ENCODE measurements around the gene SMCO1.
"Not testable (repeated sequence)": the region's sequence is repeated elsewhere in the genome, so short reads cannot be mapped to it uniquely, and the experiment has no call there.

SMCO1 gene

DNA sequence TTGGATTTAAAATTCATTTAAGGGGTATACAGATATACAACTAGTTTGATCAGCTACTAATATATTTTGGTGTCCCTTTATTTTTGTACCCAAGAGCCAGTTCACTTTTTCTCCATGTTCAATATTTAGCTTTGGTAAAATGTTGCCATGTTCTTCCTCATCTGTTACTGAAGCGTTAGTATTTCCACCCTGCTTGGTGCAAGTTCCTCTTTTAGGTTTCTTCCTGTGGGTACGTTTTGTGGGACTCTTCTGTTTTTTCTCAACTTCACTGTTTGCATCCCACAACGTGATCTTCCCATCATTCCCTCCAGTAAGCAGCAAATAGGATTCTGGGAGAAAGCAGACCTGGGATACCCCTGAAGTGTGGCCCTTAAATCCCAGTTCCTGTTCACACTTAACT is 39.1 kb upstream of the SMCO1 start:
- Histone ChIP-seq H3K9ac (ENCODE audit: low read length) (no peak overlapping the region), H4K5ac (ENCODE audit: low read length) (no peak overlapping the region), H3K27ac (ENCODE audit: low read depth, low read length) (no peak overlapping the region), H3K4me3 (ENCODE audit: low read length) (no peak overlapping the region), H3K56ac (ENCODE audit: low read length) (no peak overlapping the region), H3K79me1 (ENCODE audit: low read length) (no peaks in the 10 kb centered on the region), H3K23ac (ENCODE audit: low read length) (no peak overlapping the region), H4K8ac (ENCODE audit: low read depth, low read length) (no peak overlapping the region), H3K36me3 (ENCODE audit: control insufficient read depth, insufficient read depth, low read length) (no peaks in the 10 kb centered on the region), H3K4me1 (ENCODE audit: control insufficient read depth, low read depth, low read length) (no peaks in the 10 kb centered on the region), H2BK120ac (ENCODE audit: low read depth, low read length) (no peak overlapping the region), H3K18ac (ENCODE audit: low read length) (no peak overlapping the region), H3K4ac (ENCODE audit: low read depth, low read length) (no peak overlapping the region), H3K27me3 (ENCODE audit: insufficient read depth, low read length, poor library complexity) (no peaks in the 10 kb centered on the region), H2BK15ac (replicated peaks; ENCODE audit: low read depth) (no peak overlapping the region), H2AK5ac (ENCODE audit: low read length) (no peak overlapping the region), H3K4me2 (ENCODE audit: low read length) (no peak overlapping the region), H2BK5ac (ENCODE audit: low read length) (no peak overlapping the region), H3K79me2 (ENCODE audit: control insufficient read depth, insufficient read depth, low read length) (no peaks in the 10 kb centered on the region)
- no CpG with 5 or more reads among the region's 3 CpGs for WGBS (ENCODE audit: extremely low coverage, insufficient coverage, low lambda C conversion rate)
- DNase-seq, result no peak

- Histone ChIP-seq H3K36me3 (ENCODE audit: control insufficient read depth, insufficient read depth, low read length) (no peaks in the 10 kb centered on the region), H3K56ac (ENCODE audit: low read length) (no peak overlapping the region), H3K79me2 (ENCODE audit: control insufficient read depth, insufficient read depth, low read length) (no peaks in the 10 kb centered on the region), H4K8ac (ENCODE audit: low read depth, low read length) (no peak overlapping the region), H3K27ac (ENCODE audit: low read depth, low read length) (no peak overlapping the region), H3K23ac (ENCODE audit: low read length) (no peak overlapping the region), H2BK15ac (replicated peaks; ENCODE audit: low read depth) (no peak overlapping the region), H3K18ac (ENCODE audit: low read length) (no peak overlapping the region), H2BK5ac (ENCODE audit: low read length) (no peak overlapping the region), H3K79me1 (ENCODE audit: low read length) (no peaks in the 10 kb centered on the region), H3K4me2 (ENCODE audit: low read length) (no peak overlapping the region), H2AK5ac (ENCODE audit: low read length) (no peak overlapping the region), H2BK120ac (ENCODE audit: low read depth, low read length) (no peak overlapping the region), H3K4me1 (ENCODE audit: control insufficient read depth, low read depth, low read length) (no peaks in the 10 kb centered on the region), H3K9ac (ENCODE audit: low read length) (no peak overlapping the region), H4K5ac (ENCODE audit: low read length) (no peak overlapping the region), H3K4ac (ENCODE audit: low read depth, low read length) (no peak overlapping the region), H3K4me3 (ENCODE audit: low read length) (no peak overlapping the region), H3K27me3 (ENCODE audit: insufficient read depth, low read length, poor library complexity) (no peaks in the 10 kb centered on the region)
- DNase-seq, result no peak
- WGBS (ENCODE audit: extremely low coverage, insufficient coverage, low lambda C conversion rate), result no CpG with 5 or more reads among the region's 9 CpGs
These were observed 38.4 kb upstream of the SMCO1 start for GRCh38 chr3:196553551-196553950.

GRCh38 chr3:196552253-196552652 is 37.1 kb upstream of the SMCO1 start:
- WGBS (ENCODE audit: extremely low coverage, insufficient coverage, low lambda C conversion rate), result 100% methylated on average over 4 of the region's 5 CpGs
- Histone ChIP-seq H4K5ac (ENCODE audit: low read length) (no peak overlapping the region), H3K27me3 (ENCODE audit: insufficient read depth, low read length, poor library complexity) (no peaks in the 10 kb centered on the region), H3K4ac (ENCODE audit: low read depth, low read length) (no peak overlapping the region), H3K4me1 (ENCODE audit: control insufficient read depth, low read depth, low read length) (no peaks in the 10 kb centered on the region), H3K18ac (ENCODE audit: low read length) (no peak overlapping the region), H3K79me1 (ENCODE audit: low read length) (no peaks in the 10 kb centered on the region), H3K36me3 (ENCODE audit: control insufficient read depth, insufficient read depth, low read length) (no peaks in the 10 kb centered on the region), H3K9ac (ENCODE audit: low read length) (no peak overlapping the region), H4K8ac (ENCODE audit: low read depth, low read length) (no peak overlapping the region), H3K27ac (ENCODE audit: low read depth, low read length) (no peak overlapping the region), H2BK15ac (replicated peaks; ENCODE audit: low read depth) (no peak overlapping the region), H2AK5ac (ENCODE audit: low read length) (no peak overlapping the region), H3K23ac (ENCODE audit: low read length) (no peak overlapping the region), H3K56ac (ENCODE audit: low read length) (no peak overlapping the region), H2BK120ac (ENCODE audit: low read depth, low read length) (no peak overlapping the region), H3K4me2 (ENCODE audit: low read length) (no peak overlapping the region), H2BK5ac (ENCODE audit: low read length) (no peak overlapping the region), H3K79me2 (ENCODE audit: control insufficient read depth, insufficient read depth, low read length) (no peaks in the 10 kb centered on the region), H3K4me3 (ENCODE audit: low read length) (no peak overlapping the region)
- DNase-seq, result no peak

- not testable (repeated sequence) for H3K9ac ChIP-seq (ENCODE audit: low read length); H2BK15ac ChIP-seq (replicated peaks; ENCODE audit: low read depth); H2BK5ac ChIP-seq (ENCODE audit: low read length); H3K18ac ChIP-seq (ENCODE audit: low read length); H2AK5ac ChIP-seq (ENCODE audit: low read length); H4K8ac ChIP-seq (ENCODE audit: low read depth, low read length); H3K4ac ChIP-seq (ENCODE audit: low read depth, low read length); H4K5ac ChIP-seq (ENCODE audit: low read length); H3K27me3 ChIP-seq (ENCODE audit: insufficient read depth, low read length, poor library complexity); H3K79me2 ChIP-seq (ENCODE audit: control insufficient read depth, insufficient read depth, low read length); H3K4me3 ChIP-seq (ENCODE audit: low read length); H3K27ac ChIP-seq (ENCODE audit: low read depth, low read length); H3K4me2 ChIP-seq (ENCODE audit: low read length); H3K23ac ChIP-seq (ENCODE audit: low read length); H3K79me1 ChIP-seq (ENCODE audit: low read length); H3K56ac ChIP-seq (ENCODE audit: low read length); H3K36me3 ChIP-seq (ENCODE audit: control insufficient read depth, insufficient read depth, low read length); H3K4me1 ChIP-seq (ENCODE audit: control insufficient read depth, low read depth, low read length); DNase-seq; H2BK120ac ChIP-seq (ENCODE audit: low read depth, low read length)
- no CpG with 5 or more reads among the region's 3 CpGs for WGBS (ENCODE audit: extremely low coverage, insufficient coverage, low lambda C conversion rate)
These were observed 35.0 kb upstream of the SMCO1 start for GRCh38 chr3:196550172-196550571.

DNA sequence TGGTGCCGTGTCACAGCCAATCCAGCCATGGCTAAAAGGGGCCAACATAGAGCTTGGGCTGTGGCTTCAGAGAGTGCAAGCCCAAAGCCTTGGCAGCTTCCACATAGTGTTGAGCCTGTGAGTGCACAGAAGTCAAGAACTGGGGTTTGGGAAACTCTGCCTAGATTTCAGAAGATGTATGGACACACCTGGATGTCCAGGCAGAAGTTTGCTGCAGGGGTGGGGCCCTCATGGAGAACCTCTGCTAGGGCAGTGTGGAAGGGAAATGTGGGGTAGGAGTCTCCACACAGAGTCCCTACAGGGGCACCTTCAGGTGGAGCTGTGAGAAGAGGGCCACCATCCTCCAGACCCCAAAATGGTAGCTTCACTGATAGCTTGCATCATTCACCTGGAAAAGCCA is 34.2 kb upstream of the SMCO1 start:
- not testable (repeated sequence) for H2BK5ac ChIP-seq (ENCODE audit: low read length); H3K4me1 ChIP-seq (ENCODE audit: control insufficient read depth, low read depth, low read length); H2AK5ac ChIP-seq (ENCODE audit: low read length); H3K27ac ChIP-seq (ENCODE audit: low read depth, low read length); H4K5ac ChIP-seq (ENCODE audit: low read length); H3K27me3 ChIP-seq (ENCODE audit: insufficient read depth, low read length, poor library complexity); H3K18ac ChIP-seq (ENCODE audit: low read length); H4K8ac ChIP-seq (ENCODE audit: low read depth, low read length); H2BK120ac ChIP-seq (ENCODE audit: low read depth, low read length); H3K23ac ChIP-seq (ENCODE audit: low read length); H3K56ac ChIP-seq (ENCODE audit: low read length); H3K79me1 ChIP-seq (ENCODE audit: low read length); H2BK15ac ChIP-seq (replicated peaks; ENCODE audit: low read depth); H3K4me3 ChIP-seq (ENCODE audit: low read length); DNase-seq; H3K9ac ChIP-seq (ENCODE audit: low read length); H3K4ac ChIP-seq (ENCODE audit: low read depth, low read length); H3K36me3 ChIP-seq (ENCODE audit: control insufficient read depth, insufficient read depth, low read length); H3K79me2 ChIP-seq (ENCODE audit: control insufficient read depth, insufficient read depth, low read length); H3K4me2 ChIP-seq (ENCODE audit: low read length)
- WGBS (ENCODE audit: extremely low coverage, insufficient coverage, low lambda C conversion rate), result no CpG with 5 or more reads among the region's 1 CpG

- no peak overlapping the region for H3K4me3 ChIP-seq (ENCODE audit: low read length)
- no peak overlapping the region for H3K18ac ChIP-seq (ENCODE audit: low read length)
- no peak overlapping the region for H2BK120ac ChIP-seq (ENCODE audit: low read depth, low read length)
- H3K79me1 ChIP-seq (ENCODE audit: low read length), result no peaks in the 10 kb centered on the region
- DNase-seq, result no peak
- no peak overlapping the region for H2BK15ac ChIP-seq (replicated peaks; ENCODE audit: low read depth)
- H3K27ac ChIP-seq (ENCODE audit: low read depth, low read length), result no peak overlapping the region
- no peak overlapping the region for H3K9ac ChIP-seq (ENCODE audit: low read length)
- no peak overlapping the region for H3K23ac ChIP-seq (ENCODE audit: low read length)
- H3K79me2 ChIP-seq (ENCODE audit: control insufficient read depth, insufficient read depth, low read length), result no peaks in the 10 kb centered on the region
- no peak overlapping the region for H3K4ac ChIP-seq (ENCODE audit: low read depth, low read length)
- no peaks in the 10 kb centered on the region for H3K4me1 ChIP-seq (ENCODE audit: control insufficient read depth, low read depth, low read length)
- H4K5ac ChIP-seq (ENCODE audit: low read length), result no peak overlapping the region
- H4K8ac ChIP-seq (ENCODE audit: low read depth, low read length), result no peak overlapping the region
- no peak overlapping the region for H3K56ac ChIP-seq (ENCODE audit: low read length)
- no peak overlapping the region for H3K4me2 ChIP-seq (ENCODE audit: low read length)
- no peak overlapping the region for H2AK5ac ChIP-seq (ENCODE audit: low read length)
- WGBS (ENCODE audit: extremely low coverage, insufficient coverage, low lambda C conversion rate), result no CpG with 5 or more reads among the region's 2 CpGs
- H3K36me3 ChIP-seq (ENCODE audit: control insufficient read depth, insufficient read depth, low read length), result no peaks in the 10 kb centered on the region
- H3K27me3 ChIP-seq (ENCODE audit: insufficient read depth, low read length, poor library complexity), result no peaks in the 10 kb centered on the region
- H2BK5ac ChIP-seq (ENCODE audit: low read length), result no peak overlapping the region
These were observed 31.9 kb upstream of the SMCO1 start for GRCh38 chr3:196547067-196547466.

Data from mesendoderm (in vitro differentiated cells).